ENCODE results near the gene RFC2.

Gene RFC2

DNA sequence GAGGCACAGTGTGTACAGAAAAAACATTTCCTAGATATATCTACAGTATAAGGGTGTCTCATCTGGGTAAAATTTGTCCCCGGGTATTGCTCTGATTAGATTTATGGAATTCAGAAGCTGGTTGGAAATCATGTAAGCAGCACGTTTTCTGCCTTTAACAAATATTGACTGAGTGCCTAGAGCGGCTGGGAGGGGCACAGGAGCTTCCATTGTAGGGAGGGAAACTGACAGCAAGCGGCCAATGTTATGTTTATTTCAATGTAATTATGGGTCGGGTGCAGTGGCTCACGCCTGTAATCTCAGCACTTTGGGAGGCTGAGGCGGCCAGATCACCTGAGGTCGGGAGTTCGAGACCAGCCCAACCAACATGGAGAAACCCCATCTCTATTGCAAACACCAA, 4.4 kb upstream of the RFC2 start:
- TF ChIP-seq NFIC (IDR thresholded peaks at IDR 0.05) (no peak), RAD21 (IDR thresholded peaks at IDR 0.05; ENCODE audit: low read depth) (no peak), CREB1 (IDR thresholded peaks at IDR 0.05; ENCODE audit: low read depth) (no peak), EP300 (IDR thresholded peaks at IDR 0.05; ENCODE audit: borderline replicate concordance) (no peak), TAF1 (IDR thresholded peaks at IDR 0.05; ENCODE audit: low read depth) (no peak), YY1 (IDR thresholded peaks at IDR 0.05; ENCODE audit: low read depth) (no peak), EGR1 (IDR thresholded peaks at IDR 0.05) (no peak), TEAD4 (IDR thresholded peaks at IDR 0.05) (no peak), CEBPB (IDR thresholded peaks at IDR 0.05) (no peak)
- TF ChIP-seq, protein P1, sequence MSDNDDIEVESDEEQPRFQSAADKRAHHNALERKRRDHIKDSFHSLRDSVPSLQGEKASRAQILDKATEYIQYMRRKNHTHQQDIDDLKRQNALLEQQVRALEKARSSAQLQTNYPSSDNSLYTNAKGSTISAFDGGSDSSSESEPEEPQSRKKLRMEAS (IDR thresholded peaks at IDR 0.05) = no peak
- TF ChIP-seq, protein P2, sequence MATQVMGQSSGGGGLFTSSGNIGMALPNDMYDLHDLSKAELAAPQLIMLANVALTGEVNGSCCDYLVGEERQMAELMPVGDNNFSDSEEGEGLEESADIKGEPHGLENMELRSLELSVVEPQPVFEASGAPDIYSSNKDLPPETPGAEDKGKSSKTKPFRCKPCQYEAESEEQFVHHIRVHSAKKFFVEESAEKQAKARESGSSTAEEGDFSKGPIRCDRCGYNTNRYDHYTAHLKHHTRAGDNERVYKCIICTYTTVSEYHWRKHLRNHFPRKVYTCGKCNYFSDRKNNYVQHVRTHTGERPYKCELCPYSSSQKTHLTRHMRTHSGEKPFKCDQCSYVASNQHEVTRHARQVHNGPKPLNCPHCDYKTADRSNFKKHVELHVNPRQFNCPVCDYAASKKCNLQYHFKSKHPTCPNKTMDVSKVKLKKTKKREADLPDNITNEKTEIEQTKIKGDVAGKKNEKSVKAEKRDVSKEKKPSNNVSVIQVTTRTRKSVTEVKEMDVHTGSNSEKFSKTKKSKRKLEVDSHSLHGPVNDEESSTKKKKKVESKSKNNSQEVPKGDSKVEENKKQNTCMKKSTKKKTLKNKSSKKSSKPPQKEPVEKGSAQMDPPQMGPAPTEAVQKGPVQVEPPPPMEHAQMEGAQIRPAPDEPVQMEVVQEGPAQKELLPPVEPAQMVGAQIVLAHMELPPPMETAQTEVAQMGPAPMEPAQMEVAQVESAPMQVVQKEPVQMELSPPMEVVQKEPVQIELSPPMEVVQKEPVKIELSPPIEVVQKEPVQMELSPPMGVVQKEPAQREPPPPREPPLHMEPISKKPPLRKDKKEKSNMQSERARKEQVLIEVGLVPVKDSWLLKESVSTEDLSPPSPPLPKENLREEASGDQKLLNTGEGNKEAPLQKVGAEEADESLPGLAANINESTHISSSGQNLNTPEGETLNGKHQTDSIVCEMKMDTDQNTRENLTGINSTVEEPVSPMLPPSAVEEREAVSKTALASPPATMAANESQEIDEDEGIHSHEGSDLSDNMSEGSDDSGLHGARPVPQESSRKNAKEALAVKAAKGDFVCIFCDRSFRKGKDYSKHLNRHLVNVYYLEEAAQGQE (IDR thresholded peaks at IDR 0.05; ENCODE audit: low read depth) = no peak

DNA sequence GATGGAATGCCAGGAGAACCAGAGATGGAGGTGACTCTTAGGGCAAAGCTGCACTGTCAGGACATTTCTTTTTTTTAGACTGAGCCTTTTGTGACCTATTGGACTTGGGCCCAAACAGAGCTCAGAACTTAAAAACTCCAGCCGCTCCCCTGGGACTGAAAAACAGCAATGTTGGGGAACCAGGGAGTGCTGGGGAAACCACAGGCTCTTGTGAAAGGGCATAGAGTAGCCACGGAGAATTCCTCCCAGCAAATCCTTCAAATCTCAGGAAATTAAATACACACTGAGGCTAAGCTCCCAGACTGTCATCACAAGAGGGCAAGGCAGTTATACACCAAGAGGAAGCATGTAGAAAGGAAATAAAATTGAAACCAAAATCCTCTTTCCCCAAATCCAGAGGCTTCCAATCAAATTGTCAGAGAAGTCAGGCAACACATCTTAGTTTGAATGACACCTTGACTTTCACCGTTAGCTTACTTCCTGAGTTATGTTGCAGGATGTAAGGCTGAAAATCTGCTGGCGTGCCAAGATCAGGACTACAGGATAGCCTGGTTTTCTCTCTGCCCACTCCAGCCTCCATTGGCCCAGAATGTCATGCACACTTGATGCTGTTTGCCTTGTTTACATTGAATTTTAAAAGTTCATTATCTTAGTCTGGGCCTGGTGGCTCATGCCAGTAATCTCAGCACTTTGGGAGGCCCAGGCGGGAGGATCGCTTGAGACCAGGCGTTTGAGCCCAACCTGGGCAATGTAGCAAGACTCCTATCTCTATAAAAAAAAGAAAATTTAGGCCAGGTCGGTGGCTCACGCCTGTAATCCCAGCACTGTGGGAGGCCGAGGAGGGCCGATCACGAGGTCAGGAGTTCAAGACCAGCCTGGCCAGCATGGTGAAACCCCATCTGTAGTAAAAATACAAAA, 2.6 kb upstream of the RFC2 start:
- TF ChIP-seq, protein P1 (IDR thresholded peaks at IDR 0.05) = no peak
- TF ChIP-seq RAD21 (IDR thresholded peaks at IDR 0.05; ENCODE audit: low read depth) = no peak
- TF ChIP-seq YY1 (IDR thresholded peaks at IDR 0.05; ENCODE audit: low read depth) = no peak
- no peak for TF ChIP-seq EGR1 (IDR thresholded peaks at IDR 0.05)
- TF ChIP-seq NFIC (IDR thresholded peaks at IDR 0.05) = no peak
- TF ChIP-seq CEBPB (IDR thresholded peaks at IDR 0.05) = no peak
- TF ChIP-seq TEAD4 (IDR thresholded peaks at IDR 0.05) = no peak
- TF ChIP-seq TAF1 (IDR thresholded peaks at IDR 0.05; ENCODE audit: low read depth) = no peak
- no peak for TF ChIP-seq FOXM1 (IDR thresholded peaks at IDR 0.05; ENCODE audit: borderline replicate concordance, low read depth)
- TF ChIP-seq, protein P2 (IDR thresholded peaks at IDR 0.05; ENCODE audit: low read depth) = no peak
- TF ChIP-seq EP300 (IDR thresholded peaks at IDR 0.05; ENCODE audit: borderline replicate concordance) = no peak
- no peak for TF ChIP-seq TCF12 (IDR thresholded peaks at IDR 0.05; ENCODE audit: low read depth)
- no peak for TF ChIP-seq CREB1 (IDR thresholded peaks at IDR 0.05; ENCODE audit: low read depth)
- no peak for TF ChIP-seq ZBTB7A (IDR thresholded peaks at IDR 0.05; ENCODE audit: low read depth)
- TF ChIP-seq, protein P3, sequence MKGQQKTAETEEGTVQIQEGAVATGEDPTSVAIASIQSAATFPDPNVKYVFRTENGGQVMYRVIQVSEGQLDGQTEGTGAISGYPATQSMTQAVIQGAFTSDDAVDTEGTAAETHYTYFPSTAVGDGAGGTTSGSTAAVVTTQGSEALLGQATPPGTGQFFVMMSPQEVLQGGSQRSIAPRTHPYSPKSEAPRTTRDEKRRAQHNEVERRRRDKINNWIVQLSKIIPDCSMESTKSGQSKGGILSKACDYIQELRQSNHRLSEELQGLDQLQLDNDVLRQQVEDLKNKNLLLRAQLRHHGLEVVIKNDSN (IDR thresholded peaks at IDR 0.05) = no peak

DNA sequence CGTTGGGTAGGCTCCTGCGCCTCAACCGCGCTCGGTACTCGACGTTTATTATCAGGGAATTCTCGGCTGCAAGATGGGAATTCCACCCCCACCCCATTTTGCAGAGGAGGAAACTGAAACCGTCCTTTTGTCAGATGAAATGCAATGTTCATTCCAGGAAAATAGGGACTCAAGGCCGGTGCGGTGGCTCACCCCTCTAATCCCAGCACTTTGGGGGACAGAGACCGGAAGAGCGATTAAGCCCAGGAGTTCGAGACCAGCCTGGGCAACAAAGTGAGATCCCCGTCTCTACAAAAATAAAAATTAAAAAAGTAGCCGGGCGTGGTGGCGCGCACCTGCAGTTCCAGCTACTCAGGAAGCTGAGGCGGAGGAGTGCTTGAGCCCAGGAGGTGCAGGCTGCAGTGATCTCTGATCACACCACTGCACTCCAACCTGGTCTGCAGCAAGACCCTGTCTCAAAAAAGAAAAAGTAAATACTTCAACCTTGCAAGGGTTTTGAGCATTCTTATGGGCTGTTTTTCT, 720 bp upstream of the RFC2 start:
- TF ChIP-seq, protein P3 (IDR thresholded peaks at IDR 0.05) = no peak
- no peak for TF ChIP-seq TAF1 (IDR thresholded peaks at IDR 0.05; ENCODE audit: low read depth)
- no peak for TF ChIP-seq EP300 (IDR thresholded peaks at IDR 0.05; ENCODE audit: borderline replicate concordance)
- TF ChIP-seq, protein P1 (IDR thresholded peaks at IDR 0.05) = no peak

DNA sequence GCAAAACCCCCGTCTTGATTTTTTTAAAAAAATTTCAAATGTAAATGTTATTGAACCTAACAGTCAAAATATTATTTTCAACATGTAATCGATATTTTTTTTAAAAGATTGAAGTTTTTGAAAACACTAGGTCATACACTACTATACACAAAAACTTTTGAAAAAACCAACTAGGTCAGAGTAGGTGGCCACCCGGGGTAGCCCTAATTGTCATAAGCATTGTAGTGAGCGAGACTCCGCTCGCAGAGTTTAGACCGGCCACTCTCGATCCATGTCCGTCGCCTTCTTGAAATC, 417 bp downstream of the RFC2 start:
- TF ChIP-seq NFIC (IDR thresholded peaks at IDR 0.05) = no peak
- no peak for TF ChIP-seq CEBPB (IDR thresholded peaks at IDR 0.05)
- TF ChIP-seq, protein P3 (IDR thresholded peaks at IDR 0.05) = no peak
- TF ChIP-seq, protein P2 (IDR thresholded peaks at IDR 0.05; ENCODE audit: low read depth) = no peak
- TF ChIP-seq TAF1 (IDR thresholded peaks at IDR 0.05; ENCODE audit: low read depth) = no peak
- no peak for TF ChIP-seq YY1 (IDR thresholded peaks at IDR 0.05; ENCODE audit: low read depth)
- TF ChIP-seq, protein P1 (IDR thresholded peaks at IDR 0.05) = no peak
- no peak for TF ChIP-seq TEAD4 (IDR thresholded peaks at IDR 0.05)
- no peak for TF ChIP-seq CREB1 (IDR thresholded peaks at IDR 0.05; ENCODE audit: low read depth)
- no peak for TF ChIP-seq EP300 (IDR thresholded peaks at IDR 0.05; ENCODE audit: borderline replicate concordance)
- no peak for TF ChIP-seq EGR1 (IDR thresholded peaks at IDR 0.05)
- no peak for TF ChIP-seq RAD21 (IDR thresholded peaks at IDR 0.05; ENCODE audit: low read depth)
- no peak for TF ChIP-seq FOXM1 (IDR thresholded peaks at IDR 0.05; ENCODE audit: borderline replicate concordance, low read depth)
- no peak for TF ChIP-seq TCF12 (IDR thresholded peaks at IDR 0.05; ENCODE audit: low read depth)
- TF ChIP-seq ZBTB7A (IDR thresholded peaks at IDR 0.05; ENCODE audit: low read depth) = no peak
